ENCODE data around the gene POLR3C. TPM values are rescaled to one million over a fixed set of nuclear protein-coding genes. Genes with fewer than 3 reads are reported as not detected.

The POLR3C gene
- total and polyA plus RNA-seq, 2 donors (not counting 1 experiment from before 2014, with no cell fraction given) = 36.5 to 49.3 TPM

DNA sequence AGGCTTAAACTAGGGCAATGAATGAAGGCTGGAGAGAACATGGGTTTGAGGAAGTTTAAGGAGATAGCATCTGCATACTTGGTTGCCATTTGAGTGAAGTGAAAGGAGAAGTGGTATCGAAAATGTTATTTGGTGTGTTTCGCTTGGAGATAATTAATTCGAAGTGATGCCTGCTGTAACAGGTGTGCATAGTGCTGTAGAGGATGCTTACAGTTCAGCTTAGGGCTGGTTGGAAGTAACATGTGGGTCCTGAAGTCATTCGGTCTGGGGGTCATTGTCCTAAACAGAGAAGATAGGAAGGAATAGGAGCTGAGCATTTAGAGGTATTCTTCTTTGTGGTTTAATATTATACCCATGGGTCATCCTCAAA is 21.1 kb downstream of the POLR3C start:
- peak overlapping the region; percentile 57 to 85 (median 70) for H3K4me3 ChIP-seq (ENCODE audit: control extremely low read depth in 1 of 5, extremely low read depth in 1 of 5, insufficient read depth in 1 of 5, low read depth in 2 of 5, low read length in 4 of 5)
- H3K9ac ChIP-seq (ENCODE audit: low read length) = peak overlapping the region; percentile 78
- H3K4me1 Mint-ChIP-seq = peaks cover 7% of the 10 kb centered on the region
- H3K36me3 ChIP-seq (replicated peaks in 1 of 2; ENCODE audit: control extremely low read depth in 1 of 2, control insufficient read depth in 1 of 2, extremely low read depth in 1 of 2, insufficient read depth in 2 of 2, low read length in 1 of 2) = peaks cover 18 to 52% of the 10 kb centered on the region in 2 experiments
- H3K27me3 ChIP-seq (replicated peaks in 1 of 4; ENCODE audit: control extremely low read depth in 1 of 4, control insufficient read depth in 3 of 4, insufficient read depth in 4 of 4, low read length in 3 of 4) = no peaks in the 10 kb centered on the region
- 2% methylated on average over 4 of the region's 4 CpGs for WGBS (ENCODE audit: insufficient coverage)
- peak; percentile 83 for ATAC-seq (ENCODE audit: low read depth)
- no peaks in the 10 kb centered on the region for H4K20me1 ChIP-seq (ENCODE audit: control insufficient read depth, insufficient read depth, low read length, poor library complexity, severe bottlenecking)
- H3K9me3 ChIP-seq (ENCODE audit: control extremely low read depth in 1 of 3, control insufficient read depth in 2 of 3, insufficient read depth in 1 of 3, low read length in 2 of 3) = no peaks in the 10 kb centered on the region
- TF ChIP-seq EZH2 (IDR thresholded peaks at IDR 0.05; ENCODE audit: borderline replicate concordance, insufficient read depth, low read depth, low read length, poor library complexity, severe bottlenecking) = no peak
- TF ChIP-seq, protein P1, sequence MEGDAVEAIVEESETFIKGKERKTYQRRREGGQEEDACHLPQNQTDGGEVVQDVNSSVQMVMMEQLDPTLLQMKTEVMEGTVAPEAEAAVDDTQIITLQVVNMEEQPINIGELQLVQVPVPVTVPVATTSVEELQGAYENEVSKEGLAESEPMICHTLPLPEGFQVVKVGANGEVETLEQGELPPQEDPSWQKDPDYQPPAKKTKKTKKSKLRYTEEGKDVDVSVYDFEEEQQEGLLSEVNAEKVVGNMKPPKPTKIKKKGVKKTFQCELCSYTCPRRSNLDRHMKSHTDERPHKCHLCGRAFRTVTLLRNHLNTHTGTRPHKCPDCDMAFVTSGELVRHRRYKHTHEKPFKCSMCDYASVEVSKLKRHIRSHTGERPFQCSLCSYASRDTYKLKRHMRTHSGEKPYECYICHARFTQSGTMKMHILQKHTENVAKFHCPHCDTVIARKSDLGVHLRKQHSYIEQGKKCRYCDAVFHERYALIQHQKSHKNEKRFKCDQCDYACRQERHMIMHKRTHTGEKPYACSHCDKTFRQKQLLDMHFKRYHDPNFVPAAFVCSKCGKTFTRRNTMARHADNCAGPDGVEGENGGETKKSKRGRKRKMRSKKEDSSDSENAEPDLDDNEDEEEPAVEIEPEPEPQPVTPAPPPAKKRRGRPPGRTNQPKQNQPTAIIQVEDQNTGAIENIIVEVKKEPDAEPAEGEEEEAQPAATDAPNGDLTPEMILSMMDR (IDR thresholded peaks at IDR 0.05) = no peak
- no peak overlapping the region for H3K4me3 Mint-ChIP-seq
- intact Hi-C loops (cut with micrococcal nuclease) = loop anchor here (1.0 to 5.0 kb wide), 6 partner anchors 14 to 168 kb away; partner anchors contain the start of genes ANKRD35, PEX11B, PIAS3 and POLR3C
- peak; percentile 90 for DNase-seq
- H3K9me3 Mint-ChIP-seq (ENCODE audit: insufficient read depth) = no peaks in the 10 kb centered on the region
- H3K27me3 Mint-ChIP-seq = no peaks in the 10 kb centered on the region
- POLR2A ChIA-PET = interaction anchor here (0.7 to 4.1 kb wide), 9 partner anchors 13 to 190 kb away, joined by 3 to 70 read pairs (median 6); partner anchors contain the start of genes ANKRD34A, ANKRD35, PIAS3 and POLR3C
- H2AFZ ChIP-seq (ENCODE audit: insufficient read depth, low read depth, low read length, poor library complexity, severe bottlenecking) = peak overlapping the region; percentile 95
- peak overlapping the region; percentile 96 for H3K4me2 ChIP-seq (replicated peaks; ENCODE audit: low read depth, low read length, poor library complexity, severe bottlenecking)
- no peaks in the 10 kb centered on the region for H3K79me2 ChIP-seq (ENCODE audit: control insufficient read depth, insufficient read depth, low read length)
- CTCF ChIA-PET = interaction anchor here (0.7 to 6.6 kb wide), 33 partner anchors 10 to 193 kb away, joined by 3 to 148 read pairs (median 7); partner anchors contain the start of genes ANKRD34A, ANKRD35, HJV and ITGA10
- H3K27ac ChIP-seq (ENCODE audit: low read length in 2 of 2) = peak overlapping the region; percentile 73 to 76
- peaks cover 18 to 24% of the 10 kb centered on the region in 2 donors for H3K4me1 ChIP-seq (ENCODE audit: control insufficient read depth in 2 of 2, insufficient read depth in 2 of 2, low read length in 2 of 2)
- H3K27ac Mint-ChIP-seq = no peak overlapping the region

Measured in B cell (primary cell).